Colon (tissue), 2 donors: ENCODE results near the gene KLHDC9.
"Not testable (repeated sequence)": the region's sequence is repeated elsewhere in the genome, so short reads cannot be mapped to it uniquely, and the experiment has no call there.

Experiments
- FAIRE-seq: peaks from 2 replicates; lab custom pipeline; 2012; peaks lifted over from hg19 to GRCh38; lab: Jason Lieb, UNC
- donor health status: control.
- donor health status: control.

Gene KLHDC9

GRCh38 chr1:161098210-161099068 lies at the start of gene KLHDC9:
Gene KLHDC9, plus strand, starts transcription at chr1:161098361. Its CDS starts 175 bp downstream, at chr1:161098536.
- no peak for FAIRE-seq

- FAIRE-seq: no peak
Observed at GRCh38 chr1:161048949-161049722, 49.0 kb upstream of the KLHDC9 start.

GRCh38 chr1:161051219-161051618 lies 46.9 kb upstream of the KLHDC9 start:
- no peak for FAIRE-seq

GRCh38 chr1:161052899-161053298 lies 45.3 kb upstream of the KLHDC9 start:
- no peak for FAIRE-seq

GRCh38 chr1:161054232-161054631 lies 43.9 kb upstream of the KLHDC9 start:
- no peak for FAIRE-seq

GRCh38 chr1:161054805-161055204 lies 43.4 kb upstream of the KLHDC9 start:
- FAIRE-seq: no peak

GRCh38 chr1:161059293-161059692 lies 38.9 kb upstream of the KLHDC9 start:
- no peak for FAIRE-seq

GRCh38 chr1:161061419-161061818 lies 36.7 kb upstream of the KLHDC9 start:
- no peak for FAIRE-seq

- FAIRE-seq: not testable (repeated sequence)
Observed at GRCh38 chr1:161063936-161064335, 34.2 kb upstream of the KLHDC9 start.

GRCh38 chr1:161065681-161066080 lies 32.5 kb upstream of the KLHDC9 start:
- not testable (repeated sequence) for FAIRE-seq

GRCh38 chr1:161066694-161067093 lies 31.5 kb upstream of the KLHDC9 start:
- no peak for FAIRE-seq

GRCh38 chr1:161068306-161069234 lies 29.6 kb upstream of the KLHDC9 start:
- FAIRE-seq: no peak

GRCh38 chr1:161069241-161069640 lies 28.9 kb upstream of the KLHDC9 start:
- no peak for FAIRE-seq

- FAIRE-seq: no peak
Observed at GRCh38 chr1:161069731-161070270, 28.4 kb upstream of the KLHDC9 start, which contains the start of gene ARHGAP30. Gene ARHGAP30, minus strand, starts transcription at chr1:161069891. Its CDS starts 267 bp downstream, at chr1:161069624.

GRCh38 chr1:161070761-161071160 lies 27.4 kb upstream of the KLHDC9 start:
- no peak for FAIRE-seq

- no peak for FAIRE-seq
Observed at GRCh38 chr1:161071886-161072371, 26.2 kb upstream of the KLHDC9 start.

- FAIRE-seq: no peak
Observed at GRCh38 chr1:161072751-161073449, 25.3 kb upstream of the KLHDC9 start.

- no peak for FAIRE-seq
Observed at GRCh38 chr1:161073474-161074121, 24.6 kb upstream of the KLHDC9 start.

GRCh38 chr1:161074676-161075368 lies 23.3 kb upstream of the KLHDC9 start:
- FAIRE-seq: no peak

- FAIRE-seq: no peak
Observed at GRCh38 chr1:161076410-161076809, 21.8 kb upstream of the KLHDC9 start.
